Stromal cell of bone marrow (primary cell): ENCODE measurements around the gene MED13L.

ENCODE experiments used
- DNase-seq: peaks from one replicate; pipeline ENCODE4 v3.0.0-alpha.2; 2012; ENCODE audit warnings: low read depth

The MED13L gene

GRCh38 chr12:115966376-115966775 lies 311.1 kb downstream of the MED13L start:
- DNase-seq = no peak

- DNase-seq = no peak
These were observed 312.9 kb downstream of the MED13L start for GRCh38 chr12:115964626-115965025.

GRCh38 chr12:115964214-115964613 lies 313.3 kb downstream of the MED13L start:
- no peak for DNase-seq

- no peak for DNase-seq
These were observed 315.3 kb downstream of the MED13L start for GRCh38 chr12:115962216-115962615.

- no peak for DNase-seq
These were observed 316.4 kb downstream of the MED13L start for GRCh38 chr12:115960868-115961802.

- no peak for DNase-seq
These were observed 319.7 kb downstream of the MED13L start for GRCh38 chr12:115957686-115958290.

GRCh38 chr12:115956659-115957058 lies 320.8 kb downstream of the MED13L start:
- no peak for DNase-seq

- DNase-seq = no peak
These were observed 321.3 kb downstream of the MED13L start for GRCh38 chr12:115956236-115956635.

GRCh38 chr12:115953450-115953849 lies 324.0 kb downstream of the MED13L start:
- no peak for DNase-seq

GRCh38 chr12:115953031-115953430 lies 324.5 kb downstream of the MED13L start:
- DNase-seq = no peak

- no peak for DNase-seq
These were observed 326.5 kb downstream of the MED13L start for GRCh38 chr12:115950959-115951358.

- DNase-seq = no peak
These were observed 327.8 kb downstream of the MED13L start for GRCh38 chr12:115949675-115950074.

- DNase-seq = no peak
These were observed 329.8 kb downstream of the MED13L start for GRCh38 chr12:115947696-115948062.

- no peak for DNase-seq
These were observed 330.4 kb downstream of the MED13L start for GRCh38 chr12:115946867-115947695.

GRCh38 chr12:115946092-115946491 lies 331.4 kb downstream of the MED13L start:
- no peak for DNase-seq

- no peak for DNase-seq
These were observed 332.0 kb downstream of the MED13L start for GRCh38 chr12:115945491-115945885.

- no peak for DNase-seq
These were observed 332.5 kb downstream of the MED13L start for GRCh38 chr12:115944837-115945490.

GRCh38 chr12:115944392-115944742 lies 333.1 kb downstream of the MED13L start:
- DNase-seq = no peak

GRCh38 chr12:115943630-115944391 lies 333.7 kb downstream of the MED13L start:
- no peak for DNase-seq

GRCh38 chr12:115943310-115943629 lies 334.2 kb downstream of the MED13L start:
- DNase-seq = no peak

GRCh38 chr12:115942346-115942745 lies 335.1 kb downstream of the MED13L start:
- DNase-seq = no peak

GRCh38 chr12:115941362-115941761 lies 336.1 kb downstream of the MED13L start:
- peak; percentile 50 for DNase-seq
